Activated CD8-positive, alpha-beta memory T cell treated with anti-CD3 and anti-CD28 coated beads, Interleukin-2, amount 50 U/mL, for 24 hours (primary cell): ENCODE data around the gene CCT2.

ENCODE experiments used
- DNase-seq: peaks from one replicate; pipeline ENCODE4 v3.0.0-alpha.2; 2020; ENCODE audit errors: extremely low read depth

CCT2 gene

GRCh38 chr12:69641546-69641945, 56.3 kb downstream of the CCT2 start:
- no peak for DNase-seq

- DNase-seq = no peak
These were observed 57.3 kb downstream of the CCT2 start for GRCh38 chr12:69642531-69642930.

GRCh38 chr12:69644511-69644910, 59.3 kb downstream of the CCT2 start:
- no peak for DNase-seq

- DNase-seq = no peak
These were observed 59.8 kb downstream of the CCT2 start for GRCh38 chr12:69645031-69645430.

- no peak for DNase-seq
These were observed 61.9 kb downstream of the CCT2 start for GRCh38 chr12:69647178-69647577.

GRCh38 chr12:69648476-69648875, 63.2 kb downstream of the CCT2 start:
- DNase-seq = no peak

GRCh38 chr12:69649529-69649928, 64.3 kb downstream of the CCT2 start:
- DNase-seq = no peak
